ENCODE results near the gene NRTN. TPM values are rescaled to one million over a fixed set of nuclear protein-coding genes. Genes with fewer than 3 reads are reported as not detected.

The NRTN gene
- total and polyA plus RNA-seq, 2 of the 4 experiments (the other 2 are of a cell fraction) = 0.17 to 0.18 TPM

DNA sequence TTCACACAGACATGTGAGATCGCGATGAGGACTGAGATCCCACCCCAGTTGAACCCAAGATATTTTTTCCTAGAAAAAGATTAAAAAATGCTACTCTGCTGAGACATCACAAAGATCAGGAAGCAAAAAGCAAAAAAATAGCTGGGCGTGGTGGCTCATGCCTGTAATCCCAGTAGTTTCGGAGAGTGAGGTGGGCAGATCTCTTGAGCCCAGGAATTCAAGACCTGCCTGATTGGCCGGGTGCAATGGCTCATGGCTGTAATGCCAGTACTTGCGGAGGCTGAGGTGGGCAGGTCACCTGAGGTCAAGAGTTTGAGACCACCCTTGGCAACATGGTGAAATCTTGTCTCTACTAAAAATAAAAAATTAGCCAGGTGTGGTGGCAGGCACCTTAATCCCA is 45.3 kb downstream of the NRTN start:
- Histone ChIP-seq H3K14ac (replicated peaks; ENCODE audit: low read depth, low read length) (no peak overlapping the region), H3K4ac (ENCODE audit: low read depth, low read length) (no peak overlapping the region; the same call in 1 of the 2 replicates), H3K4me3 (ENCODE audit: insufficient read depth, low read depth, low read length) (no peak overlapping the region), H2BK5ac (ENCODE audit: low read depth, low read length, poor library complexity, severe bottlenecking) (no peak overlapping the region), H3K56ac (ENCODE audit: extremely low read depth, insufficient read depth, low read length) (no peak overlapping the region), H2BK20ac (ENCODE audit: low read depth, low read length) (no peak overlapping the region; the same call in 1 of the 2 replicates), H3K23ac (ENCODE audit: low read depth, low read length) (no peak overlapping the region), H3K36me3 (ENCODE audit: control insufficient read depth, insufficient read depth, low read length) (no peaks in the 10 kb centered on the region), H4K20me1 (ENCODE audit: insufficient read depth, low read length) (no peaks in the 10 kb centered on the region), H2AK5ac (ENCODE audit: low read depth, low read length) (no peak overlapping the region), H4K8ac (ENCODE audit: low read depth in 2 of 2, low read length in 2 of 2) (no peak overlapping the region), H2BK15ac (ENCODE audit: low read depth, low read length) (no peak overlapping the region), H3K9ac (ENCODE audit: low read depth, low read length) (no peak overlapping the region), H3K27ac (ENCODE audit: insufficient read depth, low read length) (no peak overlapping the region), H2BK120ac (ENCODE audit: low read depth, low read length) (no peak overlapping the region), H3K9me3 (ENCODE audit: control insufficient read depth, insufficient read depth, low read length) (no peaks in the 10 kb centered on the region), H3K4me1 (ENCODE audit: control insufficient read depth, insufficient read depth, low read length) (peaks cover 2% of the 10 kb centered on the region; the same call in 1 of the 2 replicates), H3K18ac (ENCODE audit: low read depth, low read length) (no peak overlapping the region), H3K4me2 (ENCODE audit: low read depth, low read length) (no peak overlapping the region), H4K5ac (ENCODE audit: low read depth, low read length) (no peak overlapping the region), H2AK9ac (replicated peaks; ENCODE audit: low read depth, low read length, poor library complexity) (no peak overlapping the region), H3K27me3 (ENCODE audit: control insufficient read depth, insufficient read depth, low read length) (peaks cover 31% of the 10 kb centered on the region), H2AFZ (replicated peaks; ENCODE audit: low read length, poor library complexity) (no peak overlapping the region), H3K79me1 (ENCODE audit: low read depth in 1 of 2, low read length in 2 of 2) (no peaks in the 10 kb centered on the region), H3K9me1 (ENCODE audit: insufficient read depth, low read length) (no peaks in the 10 kb centered on the region), H4K91ac (ENCODE audit: insufficient read depth, low read depth, low read length) (no peak overlapping the region)
- dilution Hi-C loops (cut with HindIII; ENCODE audit: low sequenced_read_pairs, unreplicated experiment) = no loop called here
- WGBS, 2 experiments (ENCODE audit: extremely low coverage in 2 of 2, insufficient read length in 1 of 2) = 80% methylated on average over 2 of the region's 6 CpGs; no CpG with 5 or more reads in 1 of the 2 experiments
- ChIA-PET POLR2A (ENCODE audit: unreplicated experiment) (no interaction called here), CTCF (no interaction called here)
- DNase-seq (no peak), ATAC-seq (ENCODE audit: low read depth) (no peak)
- intact Hi-C loops (cut with micrococcal nuclease) = no loop called here
- no peak for TF ChIP-seq FOS (IDR thresholded peaks at IDR 0.05; ENCODE audit: low read depth, low read length)
- TF ChIP-seq MAZ (IDR thresholded peaks at IDR 0.05; ENCODE audit: borderline replicate concordance, low read depth, low read length) = no peak
- TF ChIP-seq MAFK (IDR thresholded peaks at IDR 0.05; ENCODE audit: low read depth, low read length) = no peak
- no peak for TF ChIP-seq RCOR1 (IDR thresholded peaks at IDR 0.05; ENCODE audit: insufficient replicate concordance, low read length)
- in situ Hi-C loops (cut with MboI; ENCODE audit: low sequenced_read_pairs) = no loop called here
- no TSS peak for BruUV-seq (replicated peaks)

Measured in IMR-90 (cell line).